ENCODE results near the gene TMEM164.

TMEM164 gene

DNA sequence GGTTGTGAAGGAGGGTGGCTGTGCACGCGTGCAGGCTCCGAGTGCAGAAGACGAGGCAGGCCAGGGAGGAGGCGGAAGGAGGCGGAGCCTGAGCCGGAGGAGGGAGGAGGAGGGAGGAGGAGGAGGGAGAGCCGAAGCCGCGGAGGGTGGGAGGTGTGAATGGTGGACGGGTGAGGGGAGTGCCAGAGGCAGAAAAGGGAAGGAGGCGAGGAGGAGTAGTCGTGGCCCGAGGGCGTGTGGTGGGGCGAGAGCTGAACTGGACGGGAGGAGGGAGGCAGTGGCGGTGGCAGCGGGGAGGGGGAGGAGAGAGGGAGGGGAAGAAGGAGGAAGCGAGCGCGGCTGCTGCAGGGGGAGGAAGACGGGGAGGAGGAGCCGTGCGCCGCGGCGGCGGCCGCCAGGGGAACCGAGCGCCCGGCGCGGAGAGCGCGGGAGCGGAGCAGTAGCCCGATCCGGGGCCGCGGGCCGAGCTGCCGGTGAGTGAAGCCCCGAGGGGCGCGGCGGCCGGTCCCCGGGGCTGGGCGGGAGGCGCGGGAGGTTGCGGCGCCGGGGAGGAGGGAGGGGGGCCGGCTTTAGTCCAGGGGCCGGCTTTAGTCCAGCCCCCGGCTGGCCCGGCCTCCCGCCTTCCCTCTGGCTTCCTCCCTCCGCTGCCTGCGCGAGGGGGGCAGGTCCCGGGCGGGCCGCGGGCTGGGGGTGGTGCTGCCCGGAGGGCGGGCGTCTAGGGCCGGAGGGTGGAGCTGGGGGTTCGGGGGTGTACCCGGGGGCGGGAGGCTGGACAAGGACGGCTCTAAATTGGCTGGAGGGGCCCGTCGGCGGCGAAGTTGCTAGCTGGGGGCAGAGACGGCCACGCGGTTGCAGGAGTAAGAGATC lies at the start of gene TMEM164:
Gene TMEM164, plus strand, starts transcription at position 815 of the 867 bp plus-strand sequence. CDS start 661 bp downstream, outside the sequence.
- DNase-seq (ENCODE audit: low read depth) = peak; percentile 75
- peak within 1 kb of the TSS; percentile 70 for H3K4me3 ChIP-seq (ENCODE audit: low read depth, low read length)

GRCh38 chrX:109954333-109954732 lies 48.6 kb upstream of the TMEM164 start:
- peak; percentile 28 for DNase-seq (ENCODE audit: low read depth)
- no peak for TF ChIP-seq CTCF (conservative IDR thresholded peaks at IDR 0.05; ENCODE audit: low read depth, low read length)
- H3K4me3 ChIP-seq (ENCODE audit: low read depth, low read length) = no peak overlapping the region

More for the DNA sequence above, at the start of gene TMEM164:
- TF ChIP-seq CTCF (conservative IDR thresholded peaks at IDR 0.05; ENCODE audit: low read depth, low read length) = no peak

DNA sequence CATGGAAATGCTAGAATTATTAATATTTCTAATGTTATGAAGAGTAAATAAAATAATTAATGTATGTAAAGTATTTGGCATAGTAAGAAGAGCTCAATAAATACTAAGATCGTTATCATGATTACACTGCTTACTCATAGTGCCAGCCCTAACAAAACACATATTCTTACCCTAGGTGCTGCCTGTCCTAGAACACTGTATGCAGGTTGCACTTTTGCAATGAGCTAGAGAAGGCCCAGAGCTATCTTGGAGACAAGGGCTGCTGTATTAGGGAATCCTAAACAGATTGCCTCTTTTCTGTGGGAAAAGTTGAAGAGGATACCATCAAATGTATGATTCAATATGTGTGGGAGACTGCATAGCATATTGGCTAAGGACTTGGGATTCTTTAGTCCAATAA lies 48.0 kb upstream of the TMEM164 start:
- no peak for DNase-seq (ENCODE audit: low read depth)
- no peak overlapping the region for H3K4me3 ChIP-seq (ENCODE audit: low read depth, low read length)
- no peak for TF ChIP-seq CTCF (conservative IDR thresholded peaks at IDR 0.05; ENCODE audit: low read depth, low read length)

DNA sequence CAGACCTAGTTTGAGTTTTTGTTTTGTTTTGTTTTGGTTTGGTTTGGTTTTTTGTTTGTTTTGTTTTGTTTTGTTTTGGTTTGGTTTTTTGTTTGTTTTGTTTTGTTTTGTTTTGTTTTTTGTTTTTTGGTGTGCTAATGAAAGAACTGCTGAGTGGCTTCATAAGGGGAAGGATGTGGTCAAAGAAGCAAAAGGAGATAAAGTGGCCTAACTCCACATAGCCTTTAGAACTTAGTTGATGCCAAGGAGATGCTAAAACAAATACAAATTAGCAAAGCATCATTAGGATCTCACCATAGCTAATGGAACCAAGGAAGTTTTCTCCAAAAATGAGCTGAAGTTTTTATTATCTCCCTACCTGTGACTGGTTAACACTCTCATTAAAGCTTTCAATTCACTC lies 44.6 kb upstream of the TMEM164 start:
- no peak for TF ChIP-seq CTCF (conservative IDR thresholded peaks at IDR 0.05; ENCODE audit: low read depth, low read length)
- H3K4me3 ChIP-seq (ENCODE audit: low read depth, low read length) = no peak overlapping the region
- DNase-seq (ENCODE audit: low read depth) = no peak

- H3K4me3 ChIP-seq (ENCODE audit: low read depth, low read length) = no peak overlapping the region
- TF ChIP-seq CTCF (conservative IDR thresholded peaks at IDR 0.05; ENCODE audit: low read depth, low read length) = no peak
Observed at GRCh38 chrX:109959356-109959871, 43.5 kb upstream of the TMEM164 start.

DNA sequence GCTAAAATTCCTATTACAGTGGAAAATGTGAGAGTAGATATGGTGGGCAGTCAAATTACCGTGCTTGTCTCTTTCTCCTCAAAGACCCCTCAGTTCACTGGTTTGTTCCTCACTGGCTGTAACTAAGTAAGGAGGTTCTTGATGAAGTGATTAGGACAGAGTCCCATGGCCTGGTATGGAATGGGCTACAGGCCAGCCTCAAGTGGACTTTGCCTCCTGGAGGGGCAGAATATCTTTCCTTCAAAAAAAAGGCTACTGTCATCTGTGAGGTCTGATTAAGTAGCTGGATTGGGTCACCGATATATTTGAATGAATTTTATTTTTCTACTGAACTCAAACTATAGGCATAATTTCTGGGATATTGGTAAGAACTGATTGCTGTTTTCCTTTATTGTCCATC lies 38.5 kb upstream of the TMEM164 start:
- H3K4me3 ChIP-seq (ENCODE audit: low read depth, low read length) = no peak overlapping the region
- TF ChIP-seq CTCF (conservative IDR thresholded peaks at IDR 0.05; ENCODE audit: low read depth, low read length) = no peak
- DNase-seq (ENCODE audit: low read depth) = no peak

More at GRCh38 chrX:109959356-109959871, 43.5 kb upstream of the TMEM164 start:
- DNase-seq (ENCODE audit: low read depth) = no peak
